ENCODE results near the gene EPN1. TPM values are rescaled to one million over a fixed set of nuclear protein-coding genes. Genes with fewer than 3 reads are reported as not detected.

EPN1 gene
- total RNA-seq, 1 donor from 2014 or later: 115 TPM

DNA sequence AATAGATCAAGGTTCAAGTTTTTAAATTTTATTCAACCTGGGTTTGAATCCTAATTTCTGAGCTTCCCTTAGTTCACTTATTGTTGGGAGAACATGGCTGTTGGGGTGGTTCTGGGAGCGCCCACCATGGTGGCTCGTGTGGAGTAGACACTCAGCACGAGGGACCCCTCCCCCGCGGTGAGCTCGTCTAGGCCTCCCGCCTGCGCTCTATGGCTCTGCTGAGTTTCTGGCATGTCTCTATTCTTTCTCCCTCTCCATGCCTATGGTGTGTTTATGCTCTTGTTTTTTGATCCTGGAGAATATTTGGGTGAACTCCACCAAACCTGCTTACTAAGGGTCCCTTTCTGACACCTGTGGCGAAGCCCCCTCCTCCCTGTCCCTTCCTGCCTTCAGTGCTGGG, 1.6 kb upstream of the EPN1 start:
- H3K9me3 Mint-ChIP-seq (ENCODE audit: low read depth): no peaks in the 10 kb centered on the region
- H3K4me1 Mint-ChIP-seq (ENCODE audit: low read depth): peaks cover 27% of the 10 kb centered on the region
- TF ChIP-seq, protein P1, sequence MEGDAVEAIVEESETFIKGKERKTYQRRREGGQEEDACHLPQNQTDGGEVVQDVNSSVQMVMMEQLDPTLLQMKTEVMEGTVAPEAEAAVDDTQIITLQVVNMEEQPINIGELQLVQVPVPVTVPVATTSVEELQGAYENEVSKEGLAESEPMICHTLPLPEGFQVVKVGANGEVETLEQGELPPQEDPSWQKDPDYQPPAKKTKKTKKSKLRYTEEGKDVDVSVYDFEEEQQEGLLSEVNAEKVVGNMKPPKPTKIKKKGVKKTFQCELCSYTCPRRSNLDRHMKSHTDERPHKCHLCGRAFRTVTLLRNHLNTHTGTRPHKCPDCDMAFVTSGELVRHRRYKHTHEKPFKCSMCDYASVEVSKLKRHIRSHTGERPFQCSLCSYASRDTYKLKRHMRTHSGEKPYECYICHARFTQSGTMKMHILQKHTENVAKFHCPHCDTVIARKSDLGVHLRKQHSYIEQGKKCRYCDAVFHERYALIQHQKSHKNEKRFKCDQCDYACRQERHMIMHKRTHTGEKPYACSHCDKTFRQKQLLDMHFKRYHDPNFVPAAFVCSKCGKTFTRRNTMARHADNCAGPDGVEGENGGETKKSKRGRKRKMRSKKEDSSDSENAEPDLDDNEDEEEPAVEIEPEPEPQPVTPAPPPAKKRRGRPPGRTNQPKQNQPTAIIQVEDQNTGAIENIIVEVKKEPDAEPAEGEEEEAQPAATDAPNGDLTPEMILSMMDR (IDR thresholded peaks at IDR 0.05; ENCODE audit: unreplicated experiment): no peak
- peak overlapping the region; percentile 96 for H3K27ac Mint-ChIP-seq
- H3K27me3 Mint-ChIP-seq: no peaks in the 10 kb centered on the region
- no peak for DNase-seq (ENCODE audit: low spot score, unreplicated experiment)
- H3K36me3 Mint-ChIP-seq (ENCODE audit: insufficient read depth): peaks cover 12% of the 10 kb centered on the region
- peak overlapping the region; percentile 60 for H3K4me3 Mint-ChIP-seq (ENCODE audit: low read depth)

DNA sequence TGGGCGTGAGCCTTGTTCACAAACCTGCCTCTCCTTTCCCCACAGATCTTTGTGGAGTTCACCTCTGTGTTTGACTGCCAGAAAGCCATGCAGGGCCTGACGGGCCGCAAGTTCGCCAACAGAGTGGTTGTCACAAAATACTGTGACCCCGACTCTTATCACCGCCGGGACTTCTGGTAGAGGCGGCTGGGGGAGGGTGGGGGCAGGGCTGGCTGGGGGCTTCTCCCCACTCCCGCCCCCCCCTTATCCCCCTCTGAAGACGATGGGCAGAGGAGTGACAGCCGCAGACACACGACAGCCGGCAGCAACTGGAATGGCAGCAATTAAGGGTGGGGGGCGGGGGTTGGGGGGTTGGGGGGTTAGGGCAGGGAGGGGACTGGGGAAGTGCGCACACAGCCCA, 1.1 kb upstream of the EPN1 start:
- H3K4me1 Mint-ChIP-seq (ENCODE audit: low read depth): peaks cover 27% of the 10 kb centered on the region
- TF ChIP-seq, protein P1 (IDR thresholded peaks at IDR 0.05; ENCODE audit: unreplicated experiment): no peak
- no peaks in the 10 kb centered on the region for H3K27me3 Mint-ChIP-seq
- no peaks in the 10 kb centered on the region for H3K9me3 Mint-ChIP-seq (ENCODE audit: low read depth)
- peak overlapping the region; percentile 60 for H3K4me3 Mint-ChIP-seq (ENCODE audit: low read depth)
- no peak for DNase-seq (ENCODE audit: low spot score, unreplicated experiment)
- peak overlapping the region; percentile 96 for H3K27ac Mint-ChIP-seq
- H3K36me3 Mint-ChIP-seq (ENCODE audit: insufficient read depth): peaks cover 13% of the 10 kb centered on the region

DNA sequence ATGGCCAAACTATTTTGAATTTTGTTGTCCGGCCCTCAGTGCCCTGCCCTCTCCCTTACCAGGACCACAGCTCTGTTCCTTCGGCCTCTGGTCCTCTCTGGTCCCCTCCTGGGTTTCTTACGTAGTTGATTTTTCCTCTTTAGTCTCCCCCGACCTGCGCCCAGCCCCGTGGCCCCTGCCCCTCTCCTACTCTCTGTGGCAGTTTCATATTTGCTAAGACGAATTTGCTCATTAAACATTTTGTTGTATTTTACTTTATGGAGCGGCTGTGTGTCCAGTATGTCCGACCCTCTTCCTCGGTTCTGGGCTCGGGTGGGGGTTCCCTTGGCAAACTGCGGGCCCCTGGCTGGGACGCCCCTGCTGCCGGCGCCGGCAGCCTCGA, 576 bp upstream of the EPN1 start:
- TF ChIP-seq, protein P1 (IDR thresholded peaks at IDR 0.05; ENCODE audit: unreplicated experiment): no peak
- no peak for DNase-seq (ENCODE audit: low spot score, unreplicated experiment)
- Mint-ChIP-seq H3K27me3 (no peaks in the 10 kb centered on the region), H3K27ac (peak overlapping the region; percentile 91), H3K9me3 (ENCODE audit: low read depth) (no peaks in the 10 kb centered on the region), H3K4me3 (ENCODE audit: low read depth) (peak overlapping the region; percentile 66), H3K4me1 (ENCODE audit: low read depth) (peaks cover 27% of the 10 kb centered on the region), H3K36me3 (ENCODE audit: insufficient read depth) (peaks cover 13% of the 10 kb centered on the region)

DNA sequence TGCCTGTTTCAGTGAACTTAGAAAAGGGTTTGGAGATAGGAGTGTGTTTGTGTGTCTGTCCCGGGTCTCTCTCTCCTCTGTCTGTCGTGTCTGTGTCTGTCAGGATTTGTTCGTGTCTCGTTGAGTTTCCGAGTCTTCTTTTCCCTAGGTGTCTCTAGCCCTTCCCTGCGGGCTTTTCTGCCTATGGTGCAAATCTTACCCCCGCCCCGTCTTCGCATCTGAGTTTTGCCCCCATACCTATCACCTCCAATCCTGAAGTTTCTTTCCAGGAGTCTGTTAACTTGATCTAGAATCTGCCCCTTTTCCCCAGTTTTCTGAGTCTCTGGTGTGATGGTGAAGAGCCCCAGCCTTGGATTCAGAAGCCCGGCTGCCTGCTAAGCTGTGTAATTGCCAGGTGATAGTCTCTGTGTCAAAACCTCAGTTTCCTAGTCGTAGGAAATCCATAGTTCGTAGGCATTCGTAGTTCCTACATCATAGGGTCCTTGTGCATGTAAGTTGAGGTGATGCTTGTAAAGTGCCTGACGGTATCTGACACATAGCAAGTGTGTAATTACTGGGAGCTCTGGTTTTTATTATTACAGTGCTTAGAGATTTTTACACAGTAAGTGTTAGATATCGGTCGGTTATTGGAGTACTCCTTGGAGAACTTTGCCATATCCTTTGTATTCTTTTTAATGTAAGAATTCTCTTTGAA, 782 bp downstream of the EPN1 start:
- Mint-ChIP-seq H3K4me3 (ENCODE audit: low read depth) (peak overlapping the region; percentile 95), H3K9me3 (ENCODE audit: low read depth) (no peaks in the 10 kb centered on the region), H3K4me1 (ENCODE audit: low read depth) (peaks cover 27% of the 10 kb centered on the region), H3K27me3 (no peaks in the 10 kb centered on the region), H3K36me3 (ENCODE audit: insufficient read depth) (peaks cover 14% of the 10 kb centered on the region), H3K27ac (peak overlapping the region; percentile 94)
- TF ChIP-seq, protein P1 (IDR thresholded peaks at IDR 0.05; ENCODE audit: unreplicated experiment): no peak
- no peak for DNase-seq (ENCODE audit: low spot score, unreplicated experiment)

DNA sequence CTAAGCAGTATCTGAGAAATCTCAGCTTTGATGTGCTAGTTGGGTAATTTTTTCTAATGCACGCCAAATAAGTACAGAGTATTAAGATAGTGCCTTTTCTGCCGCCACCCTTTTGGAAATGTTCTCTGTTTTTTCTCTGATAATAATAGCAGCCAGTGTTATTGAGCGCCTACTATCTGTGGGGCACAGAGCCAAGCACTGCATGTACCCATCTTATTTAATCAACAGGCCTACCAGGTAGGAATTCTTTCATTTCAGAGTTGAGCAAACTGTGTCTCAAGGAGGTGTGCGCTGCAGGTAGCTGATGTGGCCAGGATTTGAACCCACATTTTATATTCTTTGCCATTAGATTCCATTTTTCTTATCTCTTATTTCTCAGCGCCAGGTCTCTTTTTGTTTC, 1.4 kb downstream of the EPN1 start:
- TF ChIP-seq, protein P1 (IDR thresholded peaks at IDR 0.05; ENCODE audit: unreplicated experiment): no peak
- peaks cover 14% of the 10 kb centered on the region for H3K36me3 Mint-ChIP-seq (ENCODE audit: insufficient read depth)
- H3K4me3 Mint-ChIP-seq (ENCODE audit: low read depth): peak overlapping the region; percentile 95
- no peaks in the 10 kb centered on the region for H3K27me3 Mint-ChIP-seq
- peaks cover 26% of the 10 kb centered on the region for H3K4me1 Mint-ChIP-seq (ENCODE audit: low read depth)
- no peaks in the 10 kb centered on the region for H3K9me3 Mint-ChIP-seq (ENCODE audit: low read depth)
- DNase-seq (ENCODE audit: low spot score, unreplicated experiment): no peak
- H3K27ac Mint-ChIP-seq: peak overlapping the region; percentile 75

All from progenitor cell of endocrine pancreas (in vitro differentiated cells).